SK-N-SH treated with all-trans-retinoic acid at 6 μM for 48 hours (cell line): Measurements from ENCODE around the gene SUN5.

Experiments
- ATAC-seq: fragments of 200-7000 bp; cut with Tn5 transposase; 3 replicates; pipeline ENCODE4 v1.9.1; 2020; ENCODE audit warnings: mild to moderate bottlenecking, moderate library complexity
- ARNTL ChIP-seq: fragments of 450-650 bp; formaldehyde crosslinking; IDR thresholded peaks from 2 replicates; pipeline ENCODE4 v1.5.0; 2020; ENCODE audit warnings: low read depth, mild to moderate bottlenecking, moderate library complexity, borderline replicate concordance
- BACH2 ChIP-seq: fragments of 250-450 bp; sonication (Bioruptor Pico); IDR thresholded peaks from 2 replicates; pipeline ENCODE4 v1.9.0; 2021; ENCODE audit warnings: mild to moderate bottlenecking, borderline replicate concordance
- CREB5 ChIP-seq: fragments of 250-450 bp; sonication (Bioruptor Pico); IDR thresholded peaks from 2 replicates; pipeline ENCODE4 v1.5.1; 2020; ENCODE audit warnings: low read depth, mild to moderate bottlenecking, moderate library complexity
- CSDC2 ChIP-seq: fragments of 250-450 bp; sonication (Bioruptor Pico); IDR thresholded peaks from 2 replicates; pipeline ENCODE4 v1.5.0; 2020; ENCODE audit warnings: mild to moderate bottlenecking, moderate library complexity
- CSRNP3 ChIP-seq: fragments of 250-450 bp; sonication (Bioruptor Pico); IDR thresholded peaks from 2 replicates; pipeline ENCODE4 v1.5.1; 2021; ENCODE audit warnings: mild to moderate bottlenecking, moderate library complexity
- ESRRG ChIP-seq: fragments of 250-450 bp; sonication (Bioruptor Pico); IDR thresholded peaks from 2 replicates; pipeline ENCODE4 v1.6.1; 2021; ENCODE audit warnings: mild to moderate bottlenecking
- GLIS3 ChIP-seq: fragments of 250-450 bp; sonication (Bioruptor Pico); IDR thresholded peaks from 2 replicates; pipeline ENCODE4 v1.5.0; 2020; ENCODE audit warnings: mild to moderate bottlenecking, moderate library complexity
- ISL1 ChIP-seq: fragments of 250-450 bp; sonication (Bioruptor Pico); IDR thresholded peaks from 2 replicates; pipeline ENCODE4 v2.1.2; 2022; ENCODE audit warnings: mild to moderate bottlenecking, moderate library complexity
- OSR1 ChIP-seq: fragments of 250-450 bp; sonication (Bioruptor Pico); IDR thresholded peaks from 2 replicates; pipeline ENCODE4 v1.8.0; 2022; ENCODE audit warnings: moderate library complexity, mild to moderate bottlenecking, inconsistent platforms
- PATZ1 ChIP-seq: fragments of 250-450 bp; sonication (Bioruptor Pico); IDR thresholded peaks from 2 replicates; pipeline ENCODE4 v1.8.0; 2020; ENCODE audit warnings: mild to moderate bottlenecking, moderate library complexity, borderline replicate concordance
- PPARA ChIP-seq: fragments of 250-450 bp; sonication (Bioruptor Pico); IDR thresholded peaks from 2 replicates; pipeline ENCODE4 v1.5.0; 2020; ENCODE audit warnings: mild to moderate bottlenecking, borderline replicate concordance
- RARB ChIP-seq: fragments of 250-450 bp; sonication (Bioruptor Pico); IDR thresholded peaks from 2 replicates; pipeline ENCODE4 v1.8.0; 2021; ENCODE audit warnings: mild to moderate bottlenecking, moderate library complexity
- SNAI2 ChIP-seq: fragments of 250-450 bp; sonication (Bioruptor Pico); IDR thresholded peaks from 2 replicates; pipeline ENCODE4 v1.5.0; 2020; ENCODE audit warnings: mild to moderate bottlenecking, moderate library complexity
- TCF4 ChIP-seq: fragments of 250-450 bp; sonication (Bioruptor Pico); IDR thresholded peaks from 2 replicates; pipeline ENCODE4 v1.8.0; 2021; ENCODE audit warnings: mild to moderate bottlenecking, moderate library complexity, borderline replicate concordance
- TOX ChIP-seq: fragments of 250-450 bp; sonication (Bioruptor Pico); IDR thresholded peaks from 2 replicates; pipeline ENCODE4 v1.8.0; 2021; ENCODE audit warnings: mild to moderate bottlenecking, moderate library complexity, borderline replicate concordance
- TSHZ2 ChIP-seq: fragments of 250-450 bp; sonication (Bioruptor Pico); IDR thresholded peaks from 2 replicates; pipeline ENCODE4 v1.5.0; 2020; ENCODE audit warnings: mild to moderate bottlenecking, moderate library complexity
- ZC3H10 ChIP-seq: fragments of 250-450 bp; sonication (Bioruptor Pico); IDR thresholded peaks from 2 replicates; pipeline ENCODE4 v1.5.1; 2021; ENCODE audit warnings: mild to moderate bottlenecking, moderate library complexity
- ZFP3 ChIP-seq: fragments of 250-450 bp; sonication (Bioruptor Pico); IDR thresholded peaks from 2 replicates; pipeline ENCODE4 v1.5.0; 2020; ENCODE audit warnings: mild to moderate bottlenecking, moderate library complexity
- ZFP30 ChIP-seq: fragments of 450-650 bp; formaldehyde crosslinking; IDR thresholded peaks from 2 replicates; pipeline ENCODE4 v1.5.0; 2022; ENCODE audit warnings: mild to moderate bottlenecking, moderate library complexity
- ZNF565 ChIP-seq: fragments of 450-650 bp; formaldehyde crosslinking; conservative IDR thresholded peaks from 2 replicates; pipeline ENCODE4 v1.5.0; 2020; ENCODE audit warnings: low read depth, mild to moderate bottlenecking, moderate library complexity
- ZNF70 ChIP-seq: fragments of 450-650 bp; formaldehyde crosslinking; IDR thresholded peaks from 2 replicates; pipeline ENCODE4 v1.5.0; 2020; ENCODE audit warnings: mild to moderate bottlenecking, moderate library complexity
- ZNF8 ChIP-seq: fragments of 450-650 bp; formaldehyde crosslinking; IDR thresholded peaks from 2 replicates; pipeline ENCODE4 v1.5.0; 2020; ENCODE audit warnings: mild to moderate bottlenecking, moderate library complexity

SUN5 gene

GRCh38 chr20:32986331-32986966, 17.8 kb downstream of the SUN5 start:
- no peak for ATAC-seq
- no peak for TF ChIP-seq ZNF70 (CRISPR knock-in tag)
- no peak for TF ChIP-seq ZNF8 (CRISPR knock-in tag)
- TF ChIP-seq OSR1 (CRISPR knock-in tag): no peak
- no peak for TF ChIP-seq TCF4 (CRISPR knock-in tag)

GRCh38 chr20:32985596-32985995, 18.6 kb downstream of the SUN5 start:
- no peak for TF ChIP-seq ZFP30 (CRISPR knock-in tag)
- no peak for TF ChIP-seq TOX (CRISPR knock-in tag)
- no peak for TF ChIP-seq OSR1 (CRISPR knock-in tag)
- TF ChIP-seq ZNF8 (CRISPR knock-in tag): no peak
- TF ChIP-seq ARNTL: no peak
- no peak for TF ChIP-seq CSRNP3 (CRISPR knock-in tag)
- no peak for TF ChIP-seq CREB5 (CRISPR knock-in tag)
- TF ChIP-seq ISL1 (CRISPR knock-in tag): no peak
- TF ChIP-seq TSHZ2 (CRISPR knock-in tag): no peak
- TF ChIP-seq CSDC2 (CRISPR knock-in tag): no peak
- TF ChIP-seq ESRRG (CRISPR knock-in tag): no peak
- no peak for TF ChIP-seq BACH2 (CRISPR knock-in tag)
- TF ChIP-seq TCF4 (CRISPR knock-in tag): no peak
- TF ChIP-seq PATZ1 (CRISPR knock-in tag): no peak
- no peak for TF ChIP-seq RARB (CRISPR knock-in tag)
- no peak for TF ChIP-seq ZC3H10 (CRISPR knock-in tag)
- no peak for TF ChIP-seq GLIS3 (CRISPR knock-in tag)
- no peak for TF ChIP-seq SNAI2 (CRISPR knock-in tag)
- TF ChIP-seq PPARA (CRISPR knock-in tag): no peak
- ATAC-seq: no peak

GRCh38 chr20:32984631-32985354, 19.4 kb downstream of the SUN5 start:
- no peak for ATAC-seq
- TF ChIP-seq ZNF8 (CRISPR knock-in tag) (no peak), ARNTL (no peak), ZNF565 (CRISPR knock-in tag) (no peak), ZFP3 (no peak), OSR1 (CRISPR knock-in tag) (no peak), PPARA (CRISPR knock-in tag) (no peak), CSRNP3 (CRISPR knock-in tag) (no peak), CSDC2 (CRISPR knock-in tag) (no peak), ZNF70 (CRISPR knock-in tag) (no peak), TOX (CRISPR knock-in tag) (no peak), CREB5 (CRISPR knock-in tag) (no peak), TSHZ2 (CRISPR knock-in tag) (no peak), TCF4 (CRISPR knock-in tag) (no peak), RARB (CRISPR knock-in tag) (no peak), SNAI2 (CRISPR knock-in tag) (no peak), ZFP30 (CRISPR knock-in tag) (no peak), ISL1 (CRISPR knock-in tag) (no peak)
